Endometrium (tissue), 2 donors: ENCODE data around the gene LUZP2.

Source experiments
- FAIRE-seq: peaks from 2 replicates; lab custom pipeline; 2012; peaks lifted over from hg19 to GRCh38; lab: Jason Lieb, UNC
- donor health status: control.
- donor health status: control.

Gene LUZP2

DNA sequence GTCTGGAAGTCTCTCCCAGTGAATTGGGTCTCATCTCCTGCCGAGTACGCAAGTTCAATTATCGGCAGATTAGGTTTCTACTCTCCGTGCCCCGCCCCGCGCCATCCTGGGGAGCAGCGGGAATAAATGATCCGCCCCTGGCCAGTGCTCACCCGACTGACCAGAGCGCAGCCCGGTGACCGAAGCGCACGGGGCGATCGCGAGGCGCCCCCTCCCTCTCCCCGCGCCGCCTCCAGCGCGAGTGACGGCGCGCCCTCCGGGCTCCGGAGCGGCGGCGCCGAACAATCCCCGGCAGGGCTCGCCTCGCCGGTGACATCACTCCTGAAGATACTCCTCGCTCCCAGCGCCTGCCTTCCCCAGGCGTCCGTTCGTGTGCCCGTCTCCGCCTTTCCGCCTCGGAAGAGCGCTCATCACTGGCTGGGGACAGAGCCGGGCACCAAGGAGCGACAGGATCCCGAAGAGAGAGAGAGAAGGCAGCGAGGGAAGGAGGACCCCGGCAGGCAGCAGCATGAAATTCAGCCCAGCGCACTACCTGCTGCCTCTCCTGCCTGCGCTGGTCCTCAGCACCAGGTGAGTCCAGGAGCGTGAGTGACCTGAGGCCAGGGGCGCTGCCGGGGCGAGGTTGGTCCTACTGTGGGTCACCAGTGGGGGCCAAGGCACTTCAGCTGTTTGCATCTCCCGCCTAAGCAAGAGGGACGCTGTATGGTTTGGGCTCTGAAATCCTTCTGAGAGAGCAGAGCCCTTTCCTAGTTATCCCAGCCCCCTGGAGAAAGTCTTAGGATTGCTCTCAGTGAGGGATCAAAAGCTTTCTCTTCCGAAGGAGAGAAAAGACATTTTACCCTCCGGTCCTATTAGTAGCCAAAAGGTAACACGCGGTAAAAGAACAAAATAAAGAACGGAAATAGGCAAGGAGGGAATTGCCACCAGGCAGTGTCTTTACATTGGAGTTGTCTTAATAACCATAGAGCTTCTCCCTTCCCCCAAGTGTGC is at the start of gene LUZP2:
Gene LUZP2, plus strand, starts transcription at position 318 of the 990 bp plus-strand sequence.
- no peak for FAIRE-seq

- FAIRE-seq = no peak
Measured at GRCh38 chr11:24453129-24453718, 43.6 kb upstream of the LUZP2 start.

GRCh38 chr11:24457985-24458384 is 38.9 kb upstream of the LUZP2 start:
- FAIRE-seq = no peak

- FAIRE-seq = no peak
Measured at GRCh38 chr11:24470431-24470830, 26.4 kb upstream of the LUZP2 start.

GRCh38 chr11:24471084-24471483 is 25.8 kb upstream of the LUZP2 start:
- FAIRE-seq = no peak

DNA sequence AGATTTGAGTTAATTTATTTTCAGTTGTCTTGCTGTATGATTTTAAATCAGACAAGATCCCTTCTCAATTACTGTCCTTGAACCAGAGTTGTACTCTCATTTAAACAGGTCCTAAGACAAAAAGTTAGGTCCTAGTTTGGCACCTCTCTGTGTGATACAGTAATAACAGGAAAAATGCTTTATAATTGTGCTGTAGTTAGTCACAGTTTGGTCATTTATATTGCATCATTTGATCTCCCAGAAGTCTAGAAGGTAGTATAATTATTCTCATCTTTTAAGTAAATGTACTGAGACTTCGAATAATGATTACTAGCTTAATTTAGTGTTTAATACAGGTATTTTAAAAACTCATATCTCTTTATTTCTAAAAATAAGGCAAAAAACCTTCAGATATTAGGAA is 18.1 kb upstream of the LUZP2 start:
- FAIRE-seq = no peak

DNA sequence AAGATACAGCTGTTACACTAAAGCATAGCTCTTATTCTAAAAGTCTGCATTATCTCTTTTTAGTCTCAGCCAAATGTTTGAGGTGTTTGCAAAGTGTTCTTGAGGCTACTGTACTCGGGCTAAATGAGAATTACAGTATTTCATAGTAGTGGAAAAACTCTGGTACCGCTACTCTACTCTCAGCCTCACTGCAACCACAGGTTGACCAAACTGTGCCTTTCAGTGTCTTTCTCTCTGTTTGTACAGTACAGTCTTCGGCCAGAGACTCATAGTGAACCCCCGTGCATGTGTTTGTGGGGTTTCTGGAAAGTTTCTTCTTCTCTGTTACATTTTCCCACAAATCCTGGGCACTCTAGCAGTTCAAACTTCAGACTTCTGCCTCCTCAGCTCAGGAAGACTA is 7.4 kb upstream of the LUZP2 start:
- no peak for FAIRE-seq

DNA sequence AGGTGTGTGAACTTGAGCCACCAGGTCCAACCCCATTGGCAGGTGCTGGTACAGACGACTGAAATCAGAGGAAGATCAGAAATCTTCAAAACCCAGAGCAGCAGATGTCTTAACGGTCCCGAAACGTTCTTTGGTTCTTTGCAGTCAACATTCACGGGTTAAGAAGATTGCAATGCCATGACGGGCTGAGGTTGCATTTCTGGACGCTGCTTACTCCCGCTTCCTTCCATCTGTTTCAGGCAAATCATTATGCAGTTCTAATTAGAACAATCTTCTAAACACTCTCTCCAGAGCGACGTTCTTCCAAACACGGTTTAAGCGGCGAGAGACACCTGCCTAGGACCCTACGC is 492 bp upstream of the LUZP2 start:
- FAIRE-seq = no peak

DNA sequence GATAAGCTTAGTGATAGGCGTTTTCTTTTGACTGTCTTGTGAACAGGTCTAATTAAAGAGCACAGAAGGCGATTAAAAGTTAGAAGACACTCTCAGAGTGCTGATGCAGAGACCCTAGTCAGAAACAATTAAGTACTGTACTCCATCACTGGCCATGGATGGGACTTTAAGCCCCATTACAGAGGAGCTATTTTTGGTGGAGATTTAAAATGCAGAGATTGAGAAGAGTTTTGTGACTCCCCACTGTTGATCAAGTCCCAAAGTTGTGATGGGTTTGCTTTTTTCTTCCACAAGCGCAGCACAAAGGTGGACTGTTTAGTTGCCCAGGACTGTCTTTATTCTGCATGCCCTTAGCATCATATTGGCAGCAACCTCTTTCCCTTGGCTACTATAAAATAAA is 978 bp downstream of the LUZP2 start:
- no peak for FAIRE-seq

DNA sequence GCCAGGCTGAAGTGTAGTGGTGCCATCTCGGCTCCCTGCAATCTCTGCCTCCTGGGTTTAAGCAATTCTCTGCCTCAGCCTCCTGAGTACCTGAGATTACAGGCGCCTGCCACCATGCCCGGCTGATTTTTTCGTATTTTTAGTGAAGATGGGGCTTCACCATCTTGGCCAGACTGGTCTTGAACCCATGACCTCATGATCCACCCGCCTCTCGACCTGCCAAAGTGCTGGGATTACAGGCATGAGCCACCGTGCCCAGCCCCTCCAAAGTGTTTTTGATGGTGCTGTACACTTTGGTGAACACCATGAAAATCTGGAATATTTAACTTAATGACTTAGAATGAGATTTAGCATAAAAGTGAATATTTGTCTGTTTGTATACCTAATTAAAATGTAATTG is 5.6 kb downstream of the LUZP2 start:
- FAIRE-seq = no peak

DNA sequence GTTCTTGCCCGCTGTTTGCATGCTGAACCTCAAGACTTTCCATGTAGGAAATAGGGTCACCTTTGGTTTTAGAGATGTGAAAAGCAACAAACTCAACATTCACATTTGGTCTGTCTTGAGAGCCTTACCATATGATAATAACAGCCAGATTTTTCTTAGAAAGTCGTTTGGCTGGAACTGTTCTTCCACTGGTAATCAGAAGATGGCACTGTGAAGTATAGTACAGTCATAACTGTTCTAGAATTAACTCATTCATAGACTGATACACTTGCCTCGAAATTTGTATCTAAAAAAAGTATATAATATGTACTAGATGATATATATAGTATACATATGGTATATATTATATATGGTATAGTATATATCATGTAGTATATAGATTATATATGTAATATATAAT is 12.3 kb downstream of the LUZP2 start:
- no peak for FAIRE-seq

GRCh38 chr11:24511511-24511910 is 14.7 kb downstream of the LUZP2 start:
- no peak for FAIRE-seq

GRCh38 chr11:24513479-24514218 is 16.8 kb downstream of the LUZP2 start:
- no peak for FAIRE-seq

DNA sequence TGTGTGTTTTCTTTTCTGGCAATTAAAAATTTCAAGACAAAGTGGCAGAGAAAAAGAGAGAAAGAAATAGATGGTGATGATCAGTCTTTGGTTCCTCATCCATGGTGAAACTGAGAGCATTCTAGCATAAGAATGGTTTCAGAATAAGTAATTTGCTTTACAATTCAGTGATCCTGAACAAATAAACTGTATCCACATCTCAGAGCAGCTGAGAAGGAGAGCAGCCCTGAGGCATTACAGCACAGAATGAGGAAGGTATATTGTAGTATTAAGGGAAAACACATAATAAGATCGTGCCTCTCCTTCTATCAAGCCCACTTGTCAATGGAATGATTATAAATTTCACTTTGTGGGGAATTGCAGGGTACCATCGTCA is 17.4 kb downstream of the LUZP2 start:
- FAIRE-seq = no peak

DNA sequence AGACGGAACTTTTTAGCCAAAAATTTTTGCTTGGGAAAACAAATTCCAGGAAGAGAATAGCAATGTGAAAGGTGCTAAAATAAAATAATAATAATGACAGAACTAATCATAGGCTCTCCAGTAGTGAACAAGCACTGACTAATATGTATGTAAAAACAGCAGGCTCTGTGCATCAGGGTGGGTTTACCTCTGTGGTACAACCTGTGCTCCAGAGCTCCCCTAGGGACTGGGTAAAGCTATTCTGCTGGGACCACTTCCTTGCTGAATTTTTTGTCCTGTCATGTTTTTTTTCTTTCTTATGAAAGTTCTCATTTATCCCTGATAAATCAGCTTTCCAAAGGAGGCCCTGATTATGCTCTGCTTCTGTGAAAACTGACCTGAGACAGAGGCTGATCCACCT is 18.8 kb downstream of the LUZP2 start:
- FAIRE-seq = no peak

DNA sequence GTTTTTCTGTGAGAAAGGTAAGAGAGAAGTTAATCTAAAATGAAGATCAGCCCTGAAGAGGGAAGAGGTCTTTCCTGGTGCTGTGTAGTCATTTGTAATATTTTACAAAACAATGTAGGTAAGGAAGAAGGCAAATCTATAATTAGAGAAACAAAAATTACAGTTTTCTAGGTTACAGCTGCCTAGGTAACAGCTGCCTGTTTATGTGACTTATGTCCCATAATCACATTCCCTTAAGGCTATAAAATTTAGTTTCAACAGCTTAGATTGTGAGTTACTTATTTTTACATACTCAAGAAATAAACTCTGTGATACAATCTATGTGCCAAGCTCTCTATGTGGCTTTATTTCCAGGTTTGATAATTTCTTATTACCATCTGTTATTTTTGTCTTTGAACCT is 19.8 kb downstream of the LUZP2 start:
- no peak for FAIRE-seq

DNA sequence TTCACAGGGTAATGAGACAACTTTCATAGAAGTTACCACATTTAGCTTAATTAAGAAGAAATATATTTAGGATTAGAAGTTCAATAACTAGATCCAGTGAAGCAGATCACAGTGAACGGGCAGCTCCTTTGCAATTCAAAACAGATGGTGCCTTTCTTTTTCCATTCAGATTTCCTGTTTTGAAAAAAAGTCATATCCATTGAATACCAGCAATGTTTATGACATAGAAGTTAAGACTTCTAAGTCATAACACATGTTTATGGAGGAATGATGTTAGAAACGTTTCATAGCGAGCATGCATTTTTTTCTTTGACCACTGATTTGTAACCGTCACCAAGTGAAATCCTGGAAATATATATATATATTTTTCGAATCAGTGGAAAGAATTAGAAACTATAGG is 24.7 kb downstream of the LUZP2 start:
- FAIRE-seq = no peak

DNA sequence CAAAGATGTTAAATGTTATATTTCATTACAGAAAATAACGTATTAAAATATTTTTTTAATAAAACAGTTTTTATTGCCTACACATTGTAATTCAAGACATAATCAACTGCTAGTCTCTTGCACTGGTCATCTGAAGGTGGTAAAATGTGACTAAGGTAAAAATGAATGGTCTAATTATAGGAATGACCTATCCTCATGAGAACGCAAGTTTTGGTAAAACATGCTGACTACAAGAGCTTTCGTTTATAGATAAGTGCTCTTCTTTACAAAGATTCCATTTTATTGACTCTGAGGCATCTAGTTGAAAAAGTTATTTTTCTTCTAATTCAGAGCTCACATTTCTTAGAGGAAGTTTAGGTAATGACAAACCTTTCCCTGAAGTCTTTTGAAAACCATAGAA is 27.3 kb downstream of the LUZP2 start:
- no peak for FAIRE-seq

GRCh38 chr11:24531528-24531927 is 34.7 kb downstream of the LUZP2 start:
- FAIRE-seq = no peak

DNA sequence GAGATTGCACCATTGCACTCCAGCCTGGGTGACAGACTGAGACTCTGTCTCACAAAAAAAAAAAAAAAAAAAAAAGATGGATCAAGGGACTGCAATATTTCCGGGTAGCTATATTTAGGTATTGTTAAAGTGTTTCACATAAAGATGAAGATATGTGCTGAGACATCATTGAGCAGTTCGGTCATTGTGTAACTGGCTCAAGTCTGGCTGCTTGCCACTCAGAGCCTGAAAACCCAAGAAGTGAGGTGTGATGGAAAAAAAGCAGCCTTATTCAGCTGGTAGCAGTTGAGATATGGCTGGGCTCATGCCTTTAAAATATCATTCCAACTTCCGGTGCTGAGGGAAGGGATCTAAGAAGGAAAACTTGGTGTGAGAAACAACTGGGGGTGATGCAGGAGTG is 46.9 kb downstream of the LUZP2 start:
- no peak for FAIRE-seq

GRCh38 chr11:24556693-24557092 is 59.8 kb downstream of the LUZP2 start:
- no peak for FAIRE-seq

GRCh38 chr11:24559315-24559714 is 62.5 kb downstream of the LUZP2 start:
- FAIRE-seq = no peak

DNA sequence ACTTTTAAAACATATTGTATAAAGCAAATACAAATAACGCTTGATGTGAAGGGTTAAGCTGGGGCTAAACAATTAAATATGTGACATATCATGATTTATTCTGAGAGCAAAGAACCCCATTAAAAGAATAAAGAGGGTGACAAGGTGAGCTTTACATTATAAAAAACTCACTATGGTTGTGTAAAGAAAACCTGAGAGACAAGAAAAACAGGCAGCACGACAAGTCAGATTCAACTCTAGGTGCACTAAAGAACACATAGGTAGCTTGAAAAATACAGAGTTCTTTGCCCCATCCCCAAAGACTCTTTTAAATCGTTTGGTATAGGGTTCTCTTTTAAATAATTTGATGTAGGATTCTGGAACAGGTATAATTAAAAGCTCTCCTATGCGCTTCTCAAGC is 63.5 kb downstream of the LUZP2 start:
- no peak for FAIRE-seq
